K562 (cell line): Measurements from ENCODE around the gene SFT2D2. TPM values are rescaled to one million over a fixed set of nuclear protein-coding genes. Genes with fewer than 3 reads are reported as not detected.

ENCODE experiments used
- CCNT2 ChIP-seq: IDR thresholded peaks from 2 replicates; pipeline ENCODE4 v1.6.1; 2011; ENCODE audit warnings: borderline replicate concordance, low read depth, mild to moderate bottlenecking, moderate library complexity, mixed read lengths, low read length; ENCODE audit not compliant: insufficient read length; ENCODE audit errors: extremely low read depth
- CHD1 ChIP-seq: fragments of 200-600 bp; sonication (generic); IDR thresholded peaks from one replicate; pipeline ENCODE4 v1.6.1; 2012; ENCODE audit warnings: mild to moderate bottlenecking, moderate library complexity, low read length, inconsistent platforms
- CTBP1 ChIP-seq: fragments of 450-650 bp; IDR thresholded peaks from 2 replicates; pipeline ENCODE4 v1.6.1; 2016; ENCODE audit warnings: borderline replicate concordance
- ETS2 ChIP-seq: IDR thresholded peaks from 2 replicates; pipeline ENCODE4 v1.6.1; 2016; ENCODE audit warnings: borderline replicate concordance, missing genetic modification characterization, mild to moderate bottlenecking, moderate library complexity, missing compliant biosample characterization; ENCODE audit not compliant: poor library complexity, severe bottlenecking
- MEF2D ChIP-seq: conservative IDR thresholded peaks from 2 replicates; pipeline ENCODE4 v1.6.1; 2016; ENCODE audit warnings: low read depth, missing genetic modification characterization, missing compliant biosample characterization
- NCOA2 ChIP-seq, 2 experiments: fragments of 450-650 bp; IDR thresholded peaks; 2 replicates each; pipeline ENCODE4 v1.6.1; 2018; ENCODE audit warnings: mild to moderate bottlenecking in 2 of 2, moderate library complexity in 1 of 2; ENCODE audit not compliant: partially characterized antibody in 2 of 2
- NUFIP1 ChIP-seq: fragments of 450-650 bp; IDR thresholded peaks from 2 replicates; pipeline ENCODE4 v1.6.1; 2018; ENCODE audit not compliant: partially characterized antibody
- POLR2B ChIP-seq: fragments of 450-650 bp; IDR thresholded peaks from 2 replicates; pipeline ENCODE4 v1.6.1; 2018; ENCODE audit warnings: low read depth; ENCODE audit not compliant: partially characterized antibody
- RBM15 ChIP-seq: fragments of 200-400 bp; formaldehyde crosslinking; IDR thresholded peaks from 2 replicates; pipeline ENCODE4 v1.6.1; 2018; ENCODE audit warnings: mild to moderate bottlenecking, low read length, moderate library complexity; ENCODE audit not compliant: insufficient read depth
- SIX5 ChIP-seq, 2 experiments: IDR thresholded peaks; 2 replicates each; pipeline ENCODE4 v1.6.1; 2011; ENCODE audit warnings: low read length in 2 of 2, borderline replicate concordance in 1 of 2, low read depth in 1 of 2, mild to moderate bottlenecking in 1 of 2, moderate library complexity in 1 of 2; ENCODE audit not compliant: insufficient read depth in 1 of 2
- TAF9B ChIP-seq: fragments of 450-650 bp; IDR thresholded peaks from 2 replicates; pipeline ENCODE4 v1.6.1; 2018; ENCODE audit warnings: mild to moderate bottlenecking; ENCODE audit not compliant: partially characterized antibody
- WHSC1 ChIP-seq: IDR thresholded peaks from one replicate; pipeline ENCODE4 v1.6.1; 2012; ENCODE audit warnings: low read length, control low read depth, inconsistent platforms
- ZKSCAN8 ChIP-seq: fragments of 200-800 bp; sonication (Bioruptor generic); IDR thresholded peaks from 2 replicates; pipeline ENCODE4 v1.6.1; 2016; ENCODE audit warnings: missing genetic modification characterization, missing compliant biosample characterization
- ZNF695 ChIP-seq: fragments of 450-650 bp; formaldehyde crosslinking; IDR thresholded peaks from 2 replicates; pipeline ENCODE4 v1.4.0; 2020; ENCODE audit warnings: mild to moderate bottlenecking, moderate library complexity
- ZNF766 ChIP-seq: fragments of 200-800 bp; sonication (Bioruptor generic); conservative IDR thresholded peaks from 2 replicates; pipeline ENCODE4 v1.6.1; 2016; ENCODE audit warnings: missing genetic modification characterization, missing compliant biosample characterization
- polyA plus RNA-seq, 8 experiments: library from polyadenylated mRNA; depleted of rRNA in 4 of 8; stranded (reverse) in 5 of 8; unstranded in 3 of 8; fragments of >200 nt; fragmentation: Nextera tagmentation in 2 of 8; fragmentation: Illumina TruSeq in 1 of 8; extraction: Ambion mirVana in 2 of 8; extraction: Trizol in 1 of 8; gene quantifications; 2 replicates each; pipeline versions ENCODE4 v1.2.1 to v1.2.3, GENCODE V29; 2011 to 2014; ENCODE audit warnings: inconsistent platforms in 1 of 8, missing spikeins in 1 of 8
- total RNA-seq, 7 experiments: library from RNA; depleted of rRNA in 6 of 7; stranded (reverse); fragments of >200 nt in 6 of 7; fragmentation: Illumina TruSeq in 2 of 7; extraction: Trizol in 2 of 7; gene quantifications; 2 replicates each; pipeline versions ENCODE4 v1.2.1 to v1.2.3, GENCODE V29; 2011 to 2021; ENCODE audit warnings: low replicate concordance in 1 of 7
- TF ChIP-seq, protein P1 (sequence below), 2 experiments: fragments of 450-650 bp; conservative IDR thresholded peaks; 2 replicates each; pipeline ENCODE4 v1.6.1; 2017; ENCODE audit warnings: mild to moderate bottlenecking in 2 of 2, moderate library complexity in 2 of 2
- TF ChIP-seq, protein P2 (sequence below): fragments of 450-650 bp; formaldehyde crosslinking; IDR thresholded peaks from 2 replicates; pipeline ENCODE4 v1.4.0; 2022; ENCODE audit warnings: missing genetic modification characterization

Gene SFT2D2
- total and polyA plus RNA-seq, 9 of the 15 experiments (the other 6 are each of a cell fraction or from before 2014, with no cell fraction given), result 3.4 to 50.1 (median 21.6) TPM

DNA sequence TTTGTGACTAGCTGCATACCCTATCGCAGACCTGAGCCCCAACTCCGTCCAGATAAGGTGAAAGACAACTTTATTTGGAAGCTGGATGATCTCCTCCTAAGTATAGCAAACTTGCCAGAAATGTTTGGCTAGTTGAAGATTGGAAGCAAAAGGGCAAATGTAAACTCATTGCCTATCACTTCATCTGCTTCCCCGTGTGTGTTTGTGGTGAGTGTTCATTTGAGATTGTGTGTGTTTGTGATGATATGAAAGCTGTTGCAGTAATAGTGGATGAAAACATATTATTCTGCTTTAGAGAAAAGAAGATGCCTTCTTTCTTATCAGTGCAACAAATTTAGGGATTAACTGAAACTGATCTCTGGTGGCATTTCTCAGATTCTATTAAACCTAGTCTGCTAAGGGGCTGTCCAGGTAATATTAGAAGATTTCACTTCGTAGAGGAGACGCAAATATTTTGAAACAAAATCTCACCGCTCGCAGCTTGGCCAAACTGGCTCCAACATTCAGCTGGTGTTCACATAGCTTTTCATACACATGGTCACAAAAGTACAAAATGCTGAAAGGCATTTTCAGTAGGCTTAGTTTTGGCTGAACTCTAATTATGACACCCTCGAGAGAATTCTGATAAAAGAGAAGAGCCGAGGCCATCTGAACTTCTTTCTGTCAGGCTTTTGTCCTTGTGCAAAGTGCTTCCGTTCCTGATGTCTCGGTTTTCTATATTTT lies 56.0 kb downstream of the SFT2D2 start (continued):
- TF ChIP-seq RBM15, result no peak
- TF ChIP-seq, protein P1, sequence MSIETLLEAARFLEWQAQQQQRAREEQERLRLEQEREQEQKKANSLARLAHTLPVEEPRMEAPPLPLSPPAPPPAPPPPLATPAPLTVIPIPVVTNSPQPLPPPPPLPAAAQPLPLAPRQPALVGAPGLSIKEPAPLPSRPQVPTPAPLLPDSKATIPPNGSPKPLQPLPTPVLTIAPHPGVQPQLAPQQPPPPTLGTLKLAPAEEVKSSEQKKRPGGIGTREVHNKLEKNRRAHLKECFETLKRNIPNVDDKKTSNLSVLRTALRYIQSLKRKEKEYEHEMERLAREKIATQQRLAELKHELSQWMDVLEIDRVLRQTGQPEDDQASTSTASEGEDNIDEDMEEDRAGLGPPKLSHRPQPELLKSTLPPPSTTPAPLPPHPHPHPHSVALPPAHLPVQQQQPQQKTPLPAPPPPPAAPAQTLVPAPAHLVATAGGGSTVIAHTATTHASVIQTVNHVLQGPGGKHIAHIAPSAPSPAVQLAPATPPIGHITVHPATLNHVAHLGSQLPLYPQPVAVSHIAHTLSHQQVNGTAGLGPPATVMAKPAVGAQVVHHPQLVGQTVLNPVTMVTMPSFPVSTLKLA (conservative IDR thresholded peaks at IDR 0.05), result peak in 1 of 2 experiments; percentile 46; a peak in 1 of 4 replicates
- 0 out of 2 replicates have a peak, but pooled peaks have one; percentile 38 for TF ChIP-seq ZNF766 (CRISPR knock-in tag)
- TF ChIP-seq WHSC1, result no peak
- TF ChIP-seq ETS2 (tag), result no peak
- TF ChIP-seq TAF9B, result no peak
- TF ChIP-seq MEF2D (tag), result no peak
- TF ChIP-seq CCNT2, result peak; percentile 89
- TF ChIP-seq NCOA2 (IDR thresholded peaks at IDR 0.05; ENCODE audit: partially characterized antibody in 2 of 2), result peak in 1 of 2 experiments; percentile 19
- no peak for TF ChIP-seq ZNF695 (CRISPR knock-in tag)
- no peak for TF ChIP-seq CHD1
- peak; percentile 71 for TF ChIP-seq NUFIP1
- TF ChIP-seq SIX5 (IDR thresholded peaks at IDR 0.05; ENCODE audit: borderline replicate concordance in 1 of 2, insufficient read depth in 1 of 2, low read depth in 1 of 2, low read length in 2 of 2), result no peak
- TF ChIP-seq ZKSCAN8, result no peak
- TF ChIP-seq, protein P2, sequence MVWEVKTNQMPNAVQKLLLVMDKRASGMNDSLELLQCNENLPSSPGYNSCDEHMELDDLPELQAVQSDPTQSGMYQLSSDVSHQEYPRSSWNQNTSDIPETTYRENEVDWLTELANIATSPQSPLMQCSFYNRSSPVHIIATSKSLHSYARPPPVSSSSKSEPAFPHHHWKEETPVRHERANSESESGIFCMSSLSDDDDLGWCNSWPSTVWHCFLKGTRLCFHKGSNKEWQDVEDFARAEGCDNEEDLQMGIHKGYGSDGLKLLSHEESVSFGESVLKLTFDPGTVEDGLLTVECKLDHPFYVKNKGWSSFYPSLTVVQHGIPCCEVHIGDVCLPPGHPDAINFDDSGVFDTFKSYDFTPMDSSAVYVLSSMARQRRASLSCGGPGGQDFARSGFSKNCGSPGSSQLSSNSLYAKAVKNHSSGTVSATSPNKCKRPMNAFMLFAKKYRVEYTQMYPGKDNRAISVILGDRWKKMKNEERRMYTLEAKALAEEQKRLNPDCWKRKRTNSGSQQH (CRISPR knock-in tag), result no peak
- peak; percentile 74; the same call in 1 of the 2 replicates for TF ChIP-seq CTBP1
- TF ChIP-seq POLR2B, result no peak
